ENCODE measurements around the gene UNC5C.

Gene UNC5C

GRCh38 chr4:95547715-95548471 is 880 bp downstream of the UNC5C start:
- in situ Hi-C loops (cut with HindIII; ENCODE audit: low sequenced_read_pairs), result no loop called here
- peak overlapping the region; percentile 72 for H3K4me3 ChIP-seq (ENCODE audit: low read depth, low read length)
- DNase-seq (ENCODE audit: low read depth), result no peak
- TF ChIP-seq, protein P1, sequence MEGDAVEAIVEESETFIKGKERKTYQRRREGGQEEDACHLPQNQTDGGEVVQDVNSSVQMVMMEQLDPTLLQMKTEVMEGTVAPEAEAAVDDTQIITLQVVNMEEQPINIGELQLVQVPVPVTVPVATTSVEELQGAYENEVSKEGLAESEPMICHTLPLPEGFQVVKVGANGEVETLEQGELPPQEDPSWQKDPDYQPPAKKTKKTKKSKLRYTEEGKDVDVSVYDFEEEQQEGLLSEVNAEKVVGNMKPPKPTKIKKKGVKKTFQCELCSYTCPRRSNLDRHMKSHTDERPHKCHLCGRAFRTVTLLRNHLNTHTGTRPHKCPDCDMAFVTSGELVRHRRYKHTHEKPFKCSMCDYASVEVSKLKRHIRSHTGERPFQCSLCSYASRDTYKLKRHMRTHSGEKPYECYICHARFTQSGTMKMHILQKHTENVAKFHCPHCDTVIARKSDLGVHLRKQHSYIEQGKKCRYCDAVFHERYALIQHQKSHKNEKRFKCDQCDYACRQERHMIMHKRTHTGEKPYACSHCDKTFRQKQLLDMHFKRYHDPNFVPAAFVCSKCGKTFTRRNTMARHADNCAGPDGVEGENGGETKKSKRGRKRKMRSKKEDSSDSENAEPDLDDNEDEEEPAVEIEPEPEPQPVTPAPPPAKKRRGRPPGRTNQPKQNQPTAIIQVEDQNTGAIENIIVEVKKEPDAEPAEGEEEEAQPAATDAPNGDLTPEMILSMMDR (IDR thresholded peaks at IDR 0.05; ENCODE audit: low read depth, low read length, missing control alignments), result no peak

- in situ Hi-C loops (cut with HindIII; ENCODE audit: low sequenced_read_pairs), result no loop called here
- TF ChIP-seq, protein P1 (IDR thresholded peaks at IDR 0.05; ENCODE audit: low read depth, low read length, missing control alignments), result no peak
- no peak for DNase-seq (ENCODE audit: low read depth)
- peak overlapping the region; percentile 72 for H3K4me3 ChIP-seq (ENCODE audit: low read depth, low read length)
Observed at GRCh38 chr4:95546866-95547714, 1.7 kb downstream of the UNC5C start.

- no peak for DNase-seq (ENCODE audit: low read depth)
- TF ChIP-seq, protein P1 (IDR thresholded peaks at IDR 0.05; ENCODE audit: low read depth, low read length, missing control alignments), result no peak
- in situ Hi-C loops (cut with HindIII; ENCODE audit: low sequenced_read_pairs), result no loop called here
- peak overlapping the region; percentile 72 for H3K4me3 ChIP-seq (ENCODE audit: low read depth, low read length)
Observed at GRCh38 chr4:95546221-95546620, 2.6 kb downstream of the UNC5C start.

DNA sequence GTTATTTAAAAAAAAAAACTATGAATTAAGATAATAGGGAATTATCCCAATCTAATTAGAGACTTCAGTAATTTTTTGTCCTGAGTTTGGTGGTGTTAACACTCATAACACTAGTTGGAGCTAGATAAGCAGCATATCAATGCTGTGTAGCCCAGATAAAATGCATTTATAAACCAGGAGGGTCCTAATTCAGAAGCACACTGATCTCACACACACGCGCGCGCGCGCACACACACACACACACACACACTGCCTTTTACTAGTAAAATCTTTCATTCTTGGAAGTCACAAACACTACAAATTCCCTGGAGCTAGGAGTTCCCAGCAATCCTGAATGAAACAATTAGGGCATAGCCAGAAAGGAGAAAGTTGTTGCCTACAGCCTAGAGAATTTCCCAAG is 3.2 kb downstream of the UNC5C start:
- no peak overlapping the region for H3K4me3 ChIP-seq (ENCODE audit: low read depth, low read length)
- no peak for DNase-seq (ENCODE audit: low read depth)
- TF ChIP-seq, protein P1 (IDR thresholded peaks at IDR 0.05; ENCODE audit: low read depth, low read length, missing control alignments), result no peak
- in situ Hi-C loops (cut with HindIII; ENCODE audit: low sequenced_read_pairs), result no loop called here

- no peak overlapping the region for H3K4me3 ChIP-seq (ENCODE audit: low read depth, low read length)
- in situ Hi-C loops (cut with HindIII; ENCODE audit: low sequenced_read_pairs), result no loop called here
Observed at GRCh38 chr4:95544113-95545103, 4.4 kb downstream of the UNC5C start.

More at GRCh38 chr4:95544113-95545103, 4.4 kb downstream of the UNC5C start:
- TF ChIP-seq, protein P1 (IDR thresholded peaks at IDR 0.05; ENCODE audit: low read depth, low read length, missing control alignments), result peak; percentile 47
- DNase-seq (ENCODE audit: low read depth), result no peak
